Umbilical cord (tissue), 2 donors: ENCODE measurements around the gene ALMS1. TPM values are rescaled to one million over a fixed set of nuclear protein-coding genes. Genes with fewer than 3 reads are reported as not detected.
"Not testable (repeated sequence)": the region's sequence is repeated elsewhere in the genome, so short reads cannot be mapped to it uniquely, and the experiment has no call there.

Experiments used
- DNase-seq: peaks from one replicate; pipeline ENCODE4 v3.0.0-alpha.2; 2015; ENCODE audit warnings: low spot score
- total RNA-seq: library from RNA; depleted of rRNA; stranded (reverse); fragments of >200 nt; gene quantifications from one replicate; pipeline ENCODE4 v1.2.3, GENCODE V29; 2014; ENCODE audit warnings: low replicate concordance; ENCODE audit not compliant: insufficient read depth

Gene ALMS1
- total RNA-seq, 1 donor from 2014 or later = 36.4 TPM

GRCh38 chr2:73503992-73504570 lies 118.4 kb downstream of the ALMS1 start:
- no peak for DNase-seq

- not testable (repeated sequence) for DNase-seq
Observed at GRCh38 chr2:73504850-73505249, 119.2 kb downstream of the ALMS1 start.

GRCh38 chr2:73510470-73510869 lies 124.8 kb downstream of the ALMS1 start:
- not testable (repeated sequence) for DNase-seq

- DNase-seq = no peak
Observed at GRCh38 chr2:73516033-73516432, 130.4 kb downstream of the ALMS1 start.

GRCh38 chr2:73528688-73529087 lies 143.1 kb downstream of the ALMS1 start:
- DNase-seq = no peak

- DNase-seq = not testable (repeated sequence)
Observed at GRCh38 chr2:73530773-73531172, 145.1 kb downstream of the ALMS1 start.

- DNase-seq = no peak
Observed at GRCh38 chr2:73532381-73532780, 146.7 kb downstream of the ALMS1 start.

GRCh38 chr2:73536133-73536840 lies 150.7 kb downstream of the ALMS1 start:
- no peak for DNase-seq

- DNase-seq = not testable (repeated sequence)
Observed at GRCh38 chr2:73560875-73561274, 175.2 kb downstream of the ALMS1 start.

GRCh38 chr2:73561422-73561821 lies 175.8 kb downstream of the ALMS1 start:
- no peak for DNase-seq

- no peak for DNase-seq
Observed at GRCh38 chr2:73564986-73565385, 179.3 kb downstream of the ALMS1 start.

- no peak for DNase-seq
Observed at GRCh38 chr2:73566288-73566878, 180.7 kb downstream of the ALMS1 start.

- DNase-seq = no peak
Observed at GRCh38 chr2:73575261-73575660, 189.6 kb downstream of the ALMS1 start.

- no peak for DNase-seq
Observed at GRCh38 chr2:73582364-73582763, 196.7 kb downstream of the ALMS1 start.

- no peak for DNase-seq
Observed at GRCh38 chr2:73588177-73588576, 202.5 kb downstream of the ALMS1 start.

- no peak for DNase-seq
Observed at GRCh38 chr2:73593680-73594079, 208.0 kb downstream of the ALMS1 start.

GRCh38 chr2:73594251-73594650 lies 208.6 kb downstream of the ALMS1 start:
- DNase-seq = no peak

- peak; percentile 1 for DNase-seq
Observed at GRCh38 chr2:73601780-73602179, 216.1 kb downstream of the ALMS1 start.

- not testable (repeated sequence) for DNase-seq
Observed at GRCh38 chr2:73603099-73603588, 217.5 kb downstream of the ALMS1 start.

- not testable (repeated sequence) for DNase-seq
Observed at GRCh38 chr2:73604589-73604988, 219.0 kb downstream of the ALMS1 start.

- DNase-seq = no peak
Observed at GRCh38 chr2:73610111-73610510, 224.5 kb downstream of the ALMS1 start.

GRCh38 chr2:73611193-73611592 lies 225.6 kb downstream of the ALMS1 start:
- DNase-seq = no peak

GRCh38 chr2:73611867-73612266 lies 226.2 kb downstream of the ALMS1 start:
- no peak for DNase-seq
